Omental fat pad (tissue), 4 donors: ENCODE results near the gene ELK3. TPM values are rescaled to one million over a fixed set of nuclear protein-coding genes. Genes with fewer than 3 reads are reported as not detected.

ENCODE experiments used
- ATAC-seq: fragments of 150-250 bp; one replicate; pipeline ENCODE4 v1.9.1; 2016; ENCODE audit warnings: mild to moderate bottlenecking, moderate library complexity; ENCODE audit not compliant: low FRiP score
- DNase-seq: peaks from one replicate; pipeline ENCODE4 v3.0.0-alpha.2; 2019; ENCODE audit warnings: low spot score
- CTCF ChIP-seq, 3 donors: fragments of 450-650 bp; IDR thresholded peaks; one replicate each; pipeline ENCODE4 v1.5.1; 2016 to 2017; ENCODE audit warnings: antibody characterized with exemption in 3 of 3, mild to moderate bottlenecking in 3 of 3, moderate library complexity in 2 of 3
- total RNA-seq, 4 donors: library from RNA; depleted of rRNA; stranded (reverse); fragments of >200 nt; gene quantifications; one replicate each; pipeline ENCODE4 v1.1.0, GENCODE V29; 2016

Gene ELK3
- total RNA-seq, 4 donors from 2014 or later: 22.4 to 69.7 (median 37.9) TPM

- ATAC-seq (no peak), DNase-seq (no peak)
- TF ChIP-seq CTCF (IDR thresholded peaks at IDR 0.05): no peak
These were observed 38.0 kb upstream of the ELK3 start for GRCh38 chr12:96156211-96156610.

GRCh38 chr12:96157427-96157826, 36.7 kb upstream of the ELK3 start:
- no peak for TF ChIP-seq CTCF (IDR thresholded peaks at IDR 0.05)

GRCh38 chr12:96164951-96165811, 29.0 kb upstream of the ELK3 start:
- ATAC-seq: no peak
- no peak for DNase-seq
- no peak for TF ChIP-seq CTCF (IDR thresholded peaks at IDR 0.05)

More at GRCh38 chr12:96157427-96157826, 36.7 kb upstream of the ELK3 start:
- ATAC-seq: no peak
- no peak for DNase-seq

- ATAC-seq (no peak), DNase-seq (no peak)
- TF ChIP-seq CTCF (IDR thresholded peaks at IDR 0.05): no peak
These were observed 27.4 kb upstream of the ELK3 start for GRCh38 chr12:96166765-96167164.

GRCh38 chr12:96167492-96167891, 26.7 kb upstream of the ELK3 start:
- DNase-seq: no peak
- ATAC-seq: no peak
- no peak for TF ChIP-seq CTCF (IDR thresholded peaks at IDR 0.05)

GRCh38 chr12:96170328-96170727, 23.8 kb upstream of the ELK3 start:
- TF ChIP-seq CTCF (IDR thresholded peaks at IDR 0.05): no peak
- no peak for DNase-seq
- ATAC-seq: no peak

GRCh38 chr12:96170762-96171161, 23.4 kb upstream of the ELK3 start:
- no peak for TF ChIP-seq CTCF (IDR thresholded peaks at IDR 0.05)
- ATAC-seq (no peak), DNase-seq (no peak)
